ENCODE results near the gene CLPTM1L. TPM values are rescaled to one million over a fixed set of nuclear protein-coding genes. Genes with fewer than 3 reads are reported as not detected.

CLPTM1L gene
- total RNA-seq, 1 donor from 2014 or later: 131 TPM

DNA sequence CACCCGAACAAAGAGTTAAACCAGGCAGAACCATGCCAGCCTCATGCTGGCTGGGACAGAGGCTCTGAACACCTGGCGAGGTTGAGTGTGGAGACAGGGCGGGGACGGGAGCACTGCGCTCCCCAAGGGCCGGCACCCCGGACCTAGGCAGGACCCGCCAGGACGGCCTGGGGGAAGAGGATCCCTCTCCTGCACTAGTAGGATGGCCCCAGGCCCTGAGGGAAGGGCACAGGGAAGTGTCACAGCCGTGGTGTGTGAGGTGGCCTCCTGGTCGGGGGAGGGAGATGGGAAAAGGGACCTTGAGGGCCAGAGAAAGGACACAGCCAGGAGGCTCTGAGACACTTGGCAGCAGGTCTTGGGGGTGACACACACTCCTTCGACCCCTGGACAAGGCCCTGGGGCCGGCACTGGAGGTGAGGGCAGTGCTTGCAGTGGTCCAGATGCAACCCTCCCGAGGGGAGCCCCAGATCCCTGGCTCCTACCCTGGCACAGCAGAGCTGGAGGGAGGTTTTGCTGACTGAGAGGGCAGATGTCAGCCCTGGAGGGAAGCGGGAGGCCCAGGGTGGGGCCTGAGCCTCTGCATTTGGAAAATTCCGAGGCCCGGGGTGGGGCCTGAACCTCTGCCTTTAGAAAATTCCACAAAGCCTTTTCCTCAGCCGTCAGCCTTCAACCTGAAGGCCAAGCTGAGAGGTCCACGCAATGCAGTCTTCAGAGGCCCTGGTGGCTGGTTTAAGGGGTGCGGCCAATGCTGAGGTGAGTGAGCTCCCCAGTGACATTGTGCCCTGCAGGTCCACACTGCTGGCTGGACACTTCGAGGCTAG is 25.3 kb downstream of the CLPTM1L start:
- H3K9me3 Mint-ChIP-seq (ENCODE audit: unreplicated experiment): peaks cover 2% of the 10 kb centered on the region
- no peak overlapping the region for H3K4me3 Mint-ChIP-seq (ENCODE audit: unreplicated experiment)
- H3K36me3 Mint-ChIP-seq (ENCODE audit: low read depth, unreplicated experiment): peaks cover 39% of the 10 kb centered on the region
- peaks cover 2% of the 10 kb centered on the region for H3K4me1 Mint-ChIP-seq (ENCODE audit: low read depth, unreplicated experiment)
- Histone ChIP-seq H3K79me2 (ENCODE audit: insufficient read depth, low read length) (no peaks in the 10 kb centered on the region), H3K27me3 (ENCODE audit: insufficient read depth, low read length) (no peaks in the 10 kb centered on the region), H4K20me1 (ENCODE audit: insufficient read depth, low read length) (peaks cover 6% of the 10 kb centered on the region), H2AFZ (ENCODE audit: low read depth, low read length) (no peak overlapping the region), H3K9me3 (ENCODE audit: insufficient read depth, low read depth, low read length) (no peaks in the 10 kb centered on the region), H3K4me3 (ENCODE audit: insufficient read depth, low read depth, low read length) (no peak overlapping the region), H3K36me3 (ENCODE audit: insufficient read depth, low read length) (peaks cover 16% of the 10 kb centered on the region), H3K4me2 (ENCODE audit: low read length) (no peak overlapping the region), H3K9ac (ENCODE audit: low read length) (no peak overlapping the region), H3K27ac (ENCODE audit: low read depth, low read length) (no peak overlapping the region), H3K4me1 (ENCODE audit: insufficient read depth, low read length) (peaks cover 3% of the 10 kb centered on the region)
- no peak for DNase-seq (ENCODE audit: low read depth)
- H3K27me3 Mint-ChIP-seq (ENCODE audit: low read depth, unreplicated experiment): no peaks in the 10 kb centered on the region
- TF ChIP-seq, protein P1, sequence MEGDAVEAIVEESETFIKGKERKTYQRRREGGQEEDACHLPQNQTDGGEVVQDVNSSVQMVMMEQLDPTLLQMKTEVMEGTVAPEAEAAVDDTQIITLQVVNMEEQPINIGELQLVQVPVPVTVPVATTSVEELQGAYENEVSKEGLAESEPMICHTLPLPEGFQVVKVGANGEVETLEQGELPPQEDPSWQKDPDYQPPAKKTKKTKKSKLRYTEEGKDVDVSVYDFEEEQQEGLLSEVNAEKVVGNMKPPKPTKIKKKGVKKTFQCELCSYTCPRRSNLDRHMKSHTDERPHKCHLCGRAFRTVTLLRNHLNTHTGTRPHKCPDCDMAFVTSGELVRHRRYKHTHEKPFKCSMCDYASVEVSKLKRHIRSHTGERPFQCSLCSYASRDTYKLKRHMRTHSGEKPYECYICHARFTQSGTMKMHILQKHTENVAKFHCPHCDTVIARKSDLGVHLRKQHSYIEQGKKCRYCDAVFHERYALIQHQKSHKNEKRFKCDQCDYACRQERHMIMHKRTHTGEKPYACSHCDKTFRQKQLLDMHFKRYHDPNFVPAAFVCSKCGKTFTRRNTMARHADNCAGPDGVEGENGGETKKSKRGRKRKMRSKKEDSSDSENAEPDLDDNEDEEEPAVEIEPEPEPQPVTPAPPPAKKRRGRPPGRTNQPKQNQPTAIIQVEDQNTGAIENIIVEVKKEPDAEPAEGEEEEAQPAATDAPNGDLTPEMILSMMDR (IDR thresholded peaks at IDR 0.05; ENCODE audit: insufficient read depth, low read depth, low read length): no peak
- no peak for TF ChIP-seq EZH2 (IDR thresholded peaks at IDR 0.05; ENCODE audit: insufficient read depth, low read length)
- no peak for FAIRE-seq
- no peak overlapping the region for H3K27ac Mint-ChIP-seq (ENCODE audit: unreplicated experiment)

DNA sequence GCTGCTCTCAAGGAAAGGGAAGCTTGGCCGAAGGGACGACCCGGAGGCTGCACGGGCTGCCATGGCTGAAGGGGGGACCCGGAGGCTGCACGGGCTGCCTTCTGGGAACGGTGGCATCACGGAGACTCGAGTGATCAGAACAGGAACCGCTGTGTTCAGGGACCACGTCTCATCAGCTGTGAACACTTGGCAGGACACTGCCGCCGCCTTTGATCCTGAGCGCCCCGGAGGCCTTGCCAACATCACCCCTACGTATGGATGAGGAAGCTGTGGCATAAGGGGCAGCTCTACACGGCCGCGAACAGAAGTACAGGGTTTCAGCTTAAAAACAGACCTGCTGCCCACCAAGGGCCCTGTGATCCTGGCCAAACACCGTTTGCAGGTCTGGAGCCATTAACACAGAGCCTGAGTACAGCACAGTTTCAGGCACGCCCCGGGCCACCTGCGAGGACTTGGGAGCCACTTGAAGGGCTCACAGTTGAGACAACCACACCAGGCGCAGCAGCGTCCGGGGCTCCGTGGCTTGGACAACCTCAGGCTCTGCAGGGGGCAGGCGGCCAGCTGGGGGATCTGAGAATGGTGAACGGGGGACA is 26.1 kb downstream of the CLPTM1L start:
- no peak overlapping the region for H3K27ac Mint-ChIP-seq (ENCODE audit: unreplicated experiment)
- peaks cover 2% of the 10 kb centered on the region for H3K4me1 Mint-ChIP-seq (ENCODE audit: low read depth, unreplicated experiment)
- peaks cover 3% of the 10 kb centered on the region for H3K4me1 ChIP-seq (ENCODE audit: insufficient read depth, low read length)
- H3K9ac ChIP-seq (ENCODE audit: low read length): no peak overlapping the region
- H3K9me3 ChIP-seq (ENCODE audit: insufficient read depth, low read depth, low read length): no peaks in the 10 kb centered on the region
- no peak overlapping the region for H3K4me3 ChIP-seq (ENCODE audit: insufficient read depth, low read depth, low read length)
- no peak overlapping the region for H3K27ac ChIP-seq (ENCODE audit: low read depth, low read length)
- H3K79me2 ChIP-seq (ENCODE audit: insufficient read depth, low read length): no peaks in the 10 kb centered on the region
- peaks cover 11% of the 10 kb centered on the region for H3K36me3 ChIP-seq (ENCODE audit: insufficient read depth, low read length)
- DNase-seq (ENCODE audit: low read depth) (no peak), FAIRE-seq (no peak)
- no peak overlapping the region for H3K4me3 Mint-ChIP-seq (ENCODE audit: unreplicated experiment)
- TF ChIP-seq, protein P1 (IDR thresholded peaks at IDR 0.05; ENCODE audit: insufficient read depth, low read depth, low read length): no peak
- TF ChIP-seq EZH2 (IDR thresholded peaks at IDR 0.05; ENCODE audit: insufficient read depth, low read length): no peak
- H3K4me2 ChIP-seq (ENCODE audit: low read length): no peak overlapping the region
- peaks cover 30% of the 10 kb centered on the region for H3K36me3 Mint-ChIP-seq (ENCODE audit: low read depth, unreplicated experiment)
- H2AFZ ChIP-seq (ENCODE audit: low read depth, low read length): no peak overlapping the region
- peaks cover under 1% of the 10 kb centered on the region for H4K20me1 ChIP-seq (ENCODE audit: insufficient read depth, low read length)
- H3K27me3 Mint-ChIP-seq (ENCODE audit: low read depth, unreplicated experiment): no peaks in the 10 kb centered on the region
- H3K9me3 Mint-ChIP-seq (ENCODE audit: unreplicated experiment): peaks cover 2% of the 10 kb centered on the region
- H3K27me3 ChIP-seq (ENCODE audit: insufficient read depth, low read length): no peaks in the 10 kb centered on the region

Measured in astrocyte (in vitro differentiated cells and primary cell).